ENCODE measurements around the gene MTO1. TPM values are rescaled to one million over a fixed set of nuclear protein-coding genes. Genes with fewer than 3 reads are reported as not detected.
"Not testable (repeated sequence)": the region's sequence is repeated elsewhere in the genome, so short reads cannot be mapped to it uniquely, and the experiment has no call there.

MTO1 gene
- total RNA-seq, 1 experiment from 2014 or later: 32.4 TPM

- TF ChIP-seq ZNF425 (CRISPR knock-in tag; conservative IDR thresholded peaks at IDR 0.05) (peak; percentile 95), ZNF416 (CRISPR knock-in tag; IDR thresholded peaks at IDR 0.05) (peak; percentile 66; the same call in 1 of the 2 replicates), NFATC4 (CRISPR knock-in tag; IDR thresholded peaks at IDR 0.05) (peak; percentile 94), ERG (CRISPR knock-in tag; IDR thresholded peaks at IDR 0.05) (peak; percentile 87), EMX1 (CRISPR knock-in tag; IDR thresholded peaks at IDR 0.05) (peak; percentile 94), RORB (CRISPR knock-in tag; IDR thresholded peaks at IDR 0.05) (0 out of 2 replicates have a peak, but pooled peaks have one; percentile 21), ZMAT4 (CRISPR knock-in tag; IDR thresholded peaks at IDR 0.05) (0 out of 2 replicates have a peak, but pooled peaks have one; percentile 60), PRRX2 (CRISPR knock-in tag; IDR thresholded peaks at IDR 0.05) (peak; percentile 91), ZNF671 (CRISPR knock-in tag; IDR thresholded peaks at IDR 0.05) (peak; percentile 95), ZNF532 (CRISPR knock-in tag; IDR thresholded peaks at IDR 0.05; ENCODE audit: borderline replicate concordance) (peak; percentile 91; the same call in 1 of the 2 replicates), AR (CRISPR knock-in tag; IDR thresholded peaks at IDR 0.05) (peak; percentile 72; the same call in 1 of the 2 replicates)
- DNase-seq (ENCODE audit: low spot score); H3K9me3 Mint-ChIP-seq; CTCF ChIA-PET; ATAC-seq: not testable (repeated sequence)
- Mint-ChIP-seq H3K4me1 (peaks cover 63% of the 10 kb centered on the region), H3K4me3 (peak overlapping the region; percentile 98), H3K27ac (peak overlapping the region; percentile 100), H3K27me3 (ENCODE audit: low read depth) (peaks cover 12% of the 10 kb centered on the region), H3K36me3 (peaks cover 64% of the 10 kb centered on the region)
- POLR2A ChIA-PET: interaction anchor here (0.6 to 3.5 kb wide), 5 partner anchors 46 to 132 kb away, joined by 3 to 33 read pairs (median 4); no protein-coding TSS in a partner anchor
Observed at GRCh38 chr6:73518982-73519881, 57.7 kb downstream of the MTO1 start.

Measured in WTC11 (cell line).